Skin epidermis (tissue), 12 donors: Measurements from ENCODE around the gene ACMSD.
"Not testable (repeated sequence)": the region's sequence is repeated elsewhere in the genome, so short reads cannot be mapped to it uniquely, and the experiment has no call there.

Experiments
- H3K27ac ChIP-seq, 21 experiments: fragments of 200-600 bp; sonication (generic) in 11 of 21; one replicate each; pipeline ENCODE4 v1.5.0; 2020; ENCODE audit warnings: mild to moderate bottlenecking in 3 of 21, inconsistent platforms in 2 of 21, moderate library complexity in 2 of 21
- H3K4me3 ChIP-seq, 7 experiments: fragments of 200-600 bp; sonication (generic) in 2 of 7; one replicate each; pipeline ENCODE4 v1.5.0; 2020; ENCODE audit warnings: inconsistent platforms in 2 of 7, mild to moderate bottlenecking in 2 of 7, moderate library complexity in 1 of 7

Gene ACMSD

DNA sequence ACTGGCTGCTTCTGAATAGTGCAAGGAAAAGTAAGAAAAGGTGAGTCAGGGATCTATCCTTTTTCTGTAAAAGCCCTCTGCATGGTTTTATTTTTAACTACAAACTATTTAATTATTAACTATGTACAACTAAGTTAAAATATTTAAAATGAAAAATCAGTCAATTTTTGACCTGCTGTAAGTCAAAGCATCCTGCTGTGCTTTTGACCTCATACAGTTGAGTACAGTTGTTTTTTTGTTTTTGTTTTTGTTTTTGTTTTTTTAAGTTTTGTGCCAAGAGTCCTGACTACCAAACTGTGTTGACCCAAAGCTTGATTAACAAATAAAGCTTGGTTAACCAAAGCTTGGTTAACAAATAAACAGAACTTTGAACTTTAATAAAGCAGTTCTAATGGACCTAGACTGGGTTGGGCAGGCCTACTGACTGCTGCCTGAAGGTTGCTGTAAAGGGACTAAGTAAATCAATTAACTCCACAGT is at the start of gene ACMSD:
ACMSD (plus strand) TSS at position 474 of the 478 bp plus-strand sequence. CDS start 67 bp downstream, outside the sequence.
- H3K27ac ChIP-seq: peak within 1 kb of the TSS in 1 of 21 experiments; percentile 25
- no peak within 1 kb of the TSS for H3K4me3 ChIP-seq

DNA sequence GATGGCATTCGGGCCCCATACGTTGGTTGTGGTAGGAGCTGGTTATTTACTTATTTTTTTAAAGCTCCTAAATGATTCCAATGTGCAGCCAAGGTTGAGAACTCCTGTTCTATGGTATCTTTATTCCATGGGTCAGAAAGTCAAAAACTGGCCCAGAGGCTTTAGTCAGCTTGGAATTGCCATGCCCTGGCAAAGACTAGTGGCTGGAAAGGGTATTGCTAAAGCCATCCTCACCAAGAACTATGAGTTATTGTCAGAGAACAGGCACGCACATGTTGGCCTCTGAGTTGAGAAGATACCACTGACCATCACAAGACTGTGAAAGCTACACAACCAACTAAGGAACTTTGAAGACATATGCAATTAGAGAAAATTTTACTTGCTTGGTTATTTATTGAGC is 47.9 kb upstream of the ACMSD start:
- Histone ChIP-seq H3K27ac (no peak overlapping the region), H3K4me3 (no peak overlapping the region)

DNA sequence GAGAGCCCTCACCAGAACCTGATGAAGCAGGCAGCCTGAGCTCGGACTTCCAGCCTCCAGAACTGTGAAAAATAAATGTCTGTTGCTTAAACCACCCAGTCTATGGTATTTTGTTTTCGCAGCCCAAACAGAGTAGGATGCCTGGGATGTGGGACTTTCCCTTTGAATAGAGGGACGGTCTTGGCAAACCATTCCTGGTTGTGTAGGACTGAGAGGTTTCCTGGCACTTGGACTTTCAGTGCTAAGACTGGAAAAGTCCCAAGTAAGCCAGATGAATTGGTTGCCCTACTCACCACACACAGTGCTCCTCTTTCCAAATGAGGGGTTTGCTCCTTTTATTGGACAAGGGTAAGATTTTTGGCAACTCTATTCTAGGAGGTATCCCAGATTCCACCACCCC is 46.8 kb upstream of the ACMSD start:
- Histone ChIP-seq H3K4me3 (no peak overlapping the region), H3K27ac (no peak overlapping the region)

DNA sequence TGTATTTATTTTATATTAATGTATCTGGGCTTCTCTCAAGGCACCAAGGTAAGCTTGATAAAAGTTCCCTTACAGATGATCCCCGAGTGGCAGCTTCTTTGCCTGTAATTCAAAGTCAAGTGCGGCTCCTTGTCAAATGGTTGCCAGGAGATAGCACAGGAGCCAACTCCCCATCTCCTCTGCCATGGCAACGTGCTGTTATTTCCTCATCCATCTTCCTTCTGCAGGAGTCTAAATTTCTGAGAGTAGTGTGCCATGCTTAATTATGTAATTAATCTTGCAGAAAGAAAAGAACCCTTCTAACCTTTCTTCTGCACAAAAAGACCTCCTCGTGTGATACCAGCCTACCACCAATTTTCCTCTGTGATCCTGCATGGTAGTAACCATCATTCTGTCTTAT is 46.2 kb upstream of the ACMSD start:
- Histone ChIP-seq H3K27ac (no peak overlapping the region), H3K4me3 (no peak overlapping the region)

DNA sequence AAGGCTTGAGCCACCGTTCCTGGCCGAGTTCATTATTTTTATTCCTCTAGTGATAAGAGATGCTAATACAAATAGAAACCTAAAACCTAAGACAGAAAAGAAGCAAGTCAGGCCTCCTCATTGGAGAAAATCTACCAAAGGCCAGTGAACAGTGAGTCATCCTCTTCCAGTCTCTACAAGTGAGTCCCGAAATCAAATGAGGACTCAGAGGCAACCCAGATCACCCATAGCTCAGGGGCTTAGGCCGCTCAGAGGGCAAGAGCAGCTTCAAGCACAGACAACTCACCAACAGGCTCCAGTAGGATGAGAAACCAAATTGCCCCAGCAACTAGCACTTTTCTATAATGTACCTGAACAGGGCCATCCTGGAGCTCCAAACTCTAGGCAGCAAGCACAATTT is 42.7 kb upstream of the ACMSD start:
- Histone ChIP-seq H3K4me3 (no peak overlapping the region), H3K27ac (no peak overlapping the region)

DNA sequence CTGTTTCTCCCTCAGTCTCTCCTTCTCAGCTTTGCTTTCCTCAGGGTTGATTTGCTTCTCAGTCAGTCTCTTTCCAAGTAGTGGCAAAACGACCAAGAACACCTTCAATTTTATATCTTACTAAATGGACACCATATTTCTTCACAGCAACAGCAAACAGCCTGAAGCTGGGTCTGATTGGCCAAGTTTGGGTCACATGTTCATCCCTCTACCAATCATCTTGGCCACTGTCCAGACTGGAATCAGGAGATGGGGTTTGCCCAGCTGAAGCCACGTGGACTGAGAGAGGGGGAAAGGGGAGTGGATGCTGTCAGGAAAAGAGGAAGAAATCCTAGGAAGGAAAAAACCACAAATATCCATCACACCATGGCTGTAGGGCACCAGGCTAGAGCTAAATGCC is 42.0 kb upstream of the ACMSD start:
- no peak overlapping the region for H3K4me3 ChIP-seq
- H3K27ac ChIP-seq: no peak overlapping the region

DNA sequence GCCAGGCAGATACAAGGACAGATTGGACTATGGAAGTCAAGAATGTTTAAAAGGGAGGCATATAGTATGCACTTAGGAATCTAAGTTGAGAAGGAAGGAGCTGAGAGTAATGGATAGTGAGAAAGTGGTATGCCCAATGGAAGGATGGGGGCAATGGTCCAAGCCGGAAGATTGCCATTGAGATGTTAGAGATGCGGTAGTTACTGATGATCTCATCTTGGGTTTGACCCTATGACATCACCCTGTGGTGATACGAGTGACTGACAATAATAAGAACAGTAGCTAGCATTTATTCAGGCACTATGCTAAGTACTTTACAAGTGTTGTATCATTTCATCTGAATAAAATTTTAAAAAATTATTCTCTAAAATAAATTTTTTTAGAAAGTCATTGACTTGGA is 38.5 kb upstream of the ACMSD start:
- H3K4me3 ChIP-seq: no peak overlapping the region
- H3K27ac ChIP-seq: no peak overlapping the region

DNA sequence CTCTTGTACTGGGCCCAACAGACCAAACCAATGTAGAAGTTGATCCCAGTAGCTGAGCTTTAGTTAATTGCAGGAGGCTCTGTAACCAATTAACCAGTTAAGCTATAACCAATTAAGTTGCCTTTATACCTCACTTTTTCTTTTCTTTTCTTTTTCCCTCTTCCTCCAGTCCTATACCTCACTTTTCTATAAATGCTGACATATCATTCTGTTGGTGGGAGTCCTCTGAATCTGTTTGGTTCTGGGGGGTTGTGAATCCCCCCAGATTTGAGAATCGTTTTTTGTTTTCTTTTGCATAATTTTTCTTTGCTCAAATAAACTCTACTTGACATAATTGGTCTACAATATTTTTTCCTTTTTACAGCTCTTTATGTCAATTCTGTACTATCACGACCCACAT is 38.1 kb upstream of the ACMSD start:
- Histone ChIP-seq H3K27ac (no peak overlapping the region), H3K4me3 (no peak overlapping the region)

DNA sequence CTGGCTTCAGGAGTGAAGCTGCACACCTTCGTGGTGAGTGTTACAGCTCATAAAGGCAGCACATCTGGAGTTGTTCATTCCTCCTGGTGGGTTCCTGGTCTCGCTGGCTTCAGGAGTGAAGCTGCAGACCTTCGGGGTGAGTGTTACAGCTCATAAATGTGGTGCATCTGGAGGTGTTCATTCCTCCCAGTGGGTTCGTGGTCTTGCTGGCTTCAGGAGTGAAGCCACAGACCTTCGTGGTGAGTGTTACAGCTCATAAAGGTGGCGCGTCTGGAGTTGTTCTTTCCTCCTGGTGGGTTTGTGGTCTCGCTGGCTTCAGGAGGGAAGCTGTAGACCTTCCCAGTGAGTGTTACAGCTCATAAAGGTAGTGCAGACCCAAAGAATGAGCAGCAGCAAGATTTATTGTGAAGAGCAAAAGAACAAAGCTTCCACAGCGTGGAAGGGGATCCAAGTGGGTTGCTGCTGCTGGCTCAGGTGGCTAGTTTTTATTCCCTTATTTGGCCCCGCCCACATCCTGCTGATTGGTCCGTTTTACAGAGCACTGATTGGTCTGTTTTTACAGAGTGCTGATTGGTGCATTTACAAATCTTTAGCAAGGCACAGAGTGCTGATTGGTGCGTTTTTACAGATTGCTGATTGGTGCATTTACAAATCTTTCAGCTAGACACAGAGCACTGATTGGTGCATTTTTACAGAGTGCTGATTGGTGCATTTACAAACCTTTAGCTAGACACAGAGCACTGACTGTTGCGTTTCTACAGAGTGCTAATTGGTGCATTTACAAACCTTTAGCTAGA is 34.6 kb upstream of the ACMSD start:
- not testable (repeated sequence) for H3K4me3 ChIP-seq, H3K27ac ChIP-seq

DNA sequence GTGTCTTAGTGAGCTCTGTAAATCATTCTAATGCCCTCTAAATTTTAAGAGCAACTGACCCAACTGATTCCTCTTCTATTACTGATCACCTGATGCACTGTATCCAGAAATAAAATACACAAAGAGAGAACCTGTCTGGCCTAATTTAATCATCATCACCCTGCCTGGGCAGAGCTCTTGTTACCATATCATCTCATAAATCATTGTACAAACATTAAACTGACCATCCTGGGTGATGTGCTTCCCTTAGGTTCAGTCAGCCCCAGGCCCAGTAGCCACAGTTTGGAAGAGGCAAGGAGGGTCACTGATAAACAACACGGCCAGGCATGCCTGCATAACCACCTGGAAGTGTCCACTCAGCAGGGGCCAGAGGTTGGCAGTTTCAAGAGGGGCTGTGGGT is 22.7 kb upstream of the ACMSD start:
- no peak overlapping the region for H3K27ac ChIP-seq
- H3K4me3 ChIP-seq: no peak overlapping the region

DNA sequence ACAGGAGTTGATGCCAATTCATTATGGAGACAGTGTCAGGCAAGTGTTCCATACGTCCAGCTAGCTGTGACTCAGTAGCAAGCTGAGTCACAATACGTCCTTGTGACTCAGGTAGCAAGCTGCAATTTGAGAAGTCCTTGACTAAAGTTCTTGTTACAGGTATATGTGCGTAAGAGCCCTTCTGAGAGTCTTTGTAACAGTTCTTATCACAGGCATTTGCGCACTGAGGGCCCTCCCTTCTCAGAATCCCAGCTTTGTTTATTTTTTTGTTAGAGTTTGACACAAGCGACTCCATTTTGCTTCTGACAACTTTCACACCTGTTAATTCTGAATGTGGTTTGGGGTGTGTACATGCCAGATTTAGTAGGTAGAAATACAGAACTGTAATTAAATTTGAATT is 20.1 kb upstream of the ACMSD start:
- Histone ChIP-seq H3K4me3 (no peak overlapping the region), H3K27ac (no peak overlapping the region)

DNA sequence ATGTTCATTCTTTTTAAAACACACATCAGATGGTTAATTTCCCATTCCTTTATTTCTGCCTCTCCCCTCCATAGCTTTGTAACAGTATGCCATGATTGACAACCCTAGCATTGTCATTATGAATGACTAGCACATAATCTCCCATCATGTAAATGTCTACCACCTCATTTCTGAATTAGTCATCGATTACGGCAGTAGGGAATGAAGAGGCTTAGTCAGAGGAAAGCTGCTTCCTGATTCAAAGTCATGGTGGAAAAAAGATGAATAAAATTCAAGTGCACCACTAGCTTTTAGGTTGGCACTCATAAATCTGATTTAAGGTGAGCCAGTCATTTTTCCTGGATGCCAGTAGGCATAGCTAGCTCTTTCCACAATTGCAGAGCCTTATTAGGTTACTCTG is 19.1 kb upstream of the ACMSD start:
- Histone ChIP-seq H3K4me3 (no peak overlapping the region), H3K27ac (no peak overlapping the region)

DNA sequence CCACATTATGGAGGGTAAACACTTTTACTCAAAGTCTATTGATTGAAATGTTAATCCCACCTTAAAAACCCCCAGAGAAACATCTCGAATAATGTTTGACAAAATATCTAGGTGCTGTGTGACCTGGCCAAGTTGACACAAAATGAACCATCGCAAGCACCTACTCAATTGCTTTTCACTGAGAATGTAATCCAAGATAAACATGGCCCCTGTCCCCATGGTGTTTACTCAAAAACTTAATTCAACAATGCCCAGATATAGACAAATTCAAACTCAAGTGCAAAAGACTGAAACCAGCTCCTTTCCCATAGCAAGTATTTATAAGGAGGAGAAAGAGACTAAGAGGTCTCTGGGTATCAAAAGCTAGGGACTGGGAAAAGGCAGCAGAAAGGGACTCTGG is 15.0 kb upstream of the ACMSD start:
- no peak overlapping the region for H3K27ac ChIP-seq
- no peak overlapping the region for H3K4me3 ChIP-seq

DNA sequence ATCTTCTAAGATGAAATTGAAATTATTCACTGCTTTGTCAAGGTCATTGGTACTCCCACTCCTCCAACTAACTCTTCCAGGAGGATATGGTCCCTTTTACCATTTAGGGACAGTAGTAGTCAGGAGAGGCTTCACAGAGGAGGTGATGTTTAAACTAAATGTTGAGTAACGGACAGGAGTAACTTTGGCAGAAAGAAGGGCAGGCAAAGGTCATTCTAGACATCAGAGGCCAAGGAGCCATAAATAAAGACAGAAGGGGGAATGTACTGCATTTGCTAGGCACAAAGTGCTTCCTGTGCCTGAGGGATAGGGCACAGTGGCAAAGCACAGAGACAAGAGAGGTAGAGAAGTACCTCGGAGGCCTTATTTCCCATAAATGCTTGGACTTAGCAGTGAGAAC is 14.6 kb upstream of the ACMSD start:
- H3K27ac ChIP-seq: no peak overlapping the region

DNA sequence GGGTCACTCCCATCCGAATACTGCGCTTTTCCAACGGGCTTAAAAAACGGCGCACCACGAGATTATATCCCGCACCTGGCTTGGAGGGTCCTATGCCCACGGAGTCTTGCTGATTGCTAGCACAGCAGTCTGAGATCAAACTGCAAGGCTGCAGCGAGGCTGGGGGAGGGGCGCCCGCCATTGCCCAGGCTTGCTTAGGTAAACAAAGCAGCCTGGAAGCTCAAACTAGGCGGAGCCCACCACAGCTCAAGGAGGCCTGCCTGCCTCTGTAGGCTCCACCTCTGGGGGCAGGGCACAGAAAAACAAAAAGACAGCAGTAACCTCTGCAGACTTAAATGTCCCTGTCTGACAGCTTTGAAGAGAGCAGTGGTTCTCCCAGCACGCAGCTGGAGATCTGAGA is 12.7 kb upstream of the ACMSD start:
- not testable (repeated sequence) for H3K4me3 ChIP-seq, H3K27ac ChIP-seq

More for the DNA sequence above, 14.6 kb upstream of the ACMSD start:
- no peak overlapping the region for H3K4me3 ChIP-seq

DNA sequence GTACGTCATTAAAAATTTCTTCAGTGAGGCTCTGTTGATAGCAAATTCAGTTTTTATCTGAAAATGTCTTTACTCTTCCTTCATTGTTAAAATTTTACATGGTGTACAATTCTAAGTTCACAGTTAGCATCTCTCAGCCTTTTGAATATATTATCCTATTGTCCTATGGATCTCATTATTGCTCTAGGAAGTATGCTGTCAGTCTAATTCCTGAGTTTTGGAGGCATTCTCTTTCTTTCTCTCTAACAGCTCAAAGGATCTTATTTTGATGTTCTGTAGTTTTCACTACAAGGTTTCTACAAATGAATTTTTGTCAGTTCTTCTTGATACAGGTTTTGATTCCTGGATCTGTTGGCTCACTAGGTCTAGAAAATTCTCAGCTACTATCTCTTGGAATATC is 2.9 kb upstream of the ACMSD start:
- no peak overlapping the region for H3K4me3 ChIP-seq
- no peak overlapping the region for H3K27ac ChIP-seq

DNA sequence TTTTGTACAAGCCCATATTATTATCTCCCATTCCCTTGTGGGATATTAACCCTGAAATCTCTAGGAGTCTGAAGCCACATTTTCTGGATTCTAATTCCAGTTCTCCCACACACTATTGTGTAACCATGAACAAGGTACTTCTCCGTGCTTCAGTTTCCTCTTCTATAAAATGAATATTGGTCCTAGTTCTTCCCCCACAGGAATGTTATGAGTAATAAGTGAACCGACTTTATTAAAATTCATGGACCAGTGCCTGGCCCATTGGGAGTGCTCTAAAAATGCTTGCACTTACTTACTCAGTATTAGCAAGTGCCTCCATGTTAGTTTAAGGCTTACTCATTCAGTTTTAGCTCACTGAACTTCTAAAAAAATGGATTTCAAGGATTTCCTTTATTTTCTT is 1.4 kb upstream of the ACMSD start:
- H3K27ac ChIP-seq: peak overlapping the region in 1 of 21 experiments; percentile 39

DNA sequence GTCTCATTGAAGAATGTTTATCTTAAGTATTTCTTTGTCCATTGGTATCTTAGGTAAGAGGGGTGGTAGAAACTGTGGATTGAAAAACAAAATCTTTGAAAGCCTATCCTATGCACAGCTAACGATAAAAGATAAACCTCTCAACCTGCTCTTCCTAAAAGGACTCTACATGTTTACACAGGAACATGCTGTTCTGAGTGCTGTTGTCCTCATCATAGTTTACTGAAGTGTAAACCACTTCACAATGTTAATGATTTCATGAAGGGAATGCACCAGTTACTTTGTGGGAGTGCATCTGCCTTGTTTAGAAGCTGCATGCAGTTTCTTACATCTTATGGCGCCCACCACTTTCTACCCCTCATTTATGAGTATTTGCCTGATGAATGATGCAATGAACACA is 1.2 kb downstream of the ACMSD start:
- Histone ChIP-seq H3K4me3 (no peak overlapping the region), H3K27ac (no peak overlapping the region)

More for the DNA sequence above, 1.4 kb upstream of the ACMSD start:
- H3K4me3 ChIP-seq: no peak overlapping the region

DNA sequence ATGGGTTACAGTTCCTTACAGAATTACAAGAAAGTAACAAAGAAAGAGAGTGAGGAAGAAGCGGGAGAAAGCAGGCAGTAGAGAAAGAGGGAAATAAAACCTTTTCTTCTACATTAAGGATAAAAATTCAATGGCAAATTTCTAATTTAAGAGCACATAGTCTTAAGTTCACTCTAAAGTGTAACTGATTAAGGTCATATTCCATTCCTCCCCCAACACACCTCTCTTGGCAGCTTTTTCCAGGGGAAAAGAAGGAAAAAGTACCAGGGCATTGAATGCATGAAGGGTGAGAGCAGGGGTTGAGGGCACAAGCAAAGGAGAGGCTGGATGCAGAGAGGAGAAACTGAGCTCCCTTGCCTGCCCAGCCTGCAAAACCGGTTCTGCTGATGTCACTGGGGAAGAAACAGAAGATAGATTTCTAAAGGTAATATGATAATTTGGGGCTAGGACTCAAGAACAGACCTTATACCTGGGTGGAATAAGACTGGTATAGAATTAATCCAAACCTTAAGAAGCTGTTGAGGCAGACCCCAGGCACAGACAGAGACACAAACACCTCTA is 4.6 kb downstream of the ACMSD start:
- H3K4me3 ChIP-seq: no peak overlapping the region
- H3K27ac ChIP-seq: peak overlapping the region in 1 of 21 experiments; percentile 12

DNA sequence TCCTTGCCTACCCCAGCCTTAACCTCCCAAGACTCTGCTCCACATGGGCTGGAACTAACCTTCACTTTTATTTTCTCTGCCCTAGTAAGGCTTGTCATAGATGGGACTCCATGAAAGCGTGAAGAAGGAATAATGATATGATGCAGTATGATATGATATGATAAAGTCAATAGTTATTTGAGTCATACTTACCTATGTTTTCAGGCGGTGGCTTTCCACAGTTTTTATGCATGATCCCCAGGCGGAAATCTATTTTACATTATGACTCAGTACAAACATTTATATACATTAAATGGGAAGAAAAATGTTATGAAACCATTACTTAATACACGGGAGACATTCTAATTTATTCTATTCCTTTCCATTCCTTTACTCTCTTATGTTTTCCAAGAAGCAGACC is 5.6 kb downstream of the ACMSD start:
- H3K4me3 ChIP-seq: no peak overlapping the region
- no peak overlapping the region for H3K27ac ChIP-seq

DNA sequence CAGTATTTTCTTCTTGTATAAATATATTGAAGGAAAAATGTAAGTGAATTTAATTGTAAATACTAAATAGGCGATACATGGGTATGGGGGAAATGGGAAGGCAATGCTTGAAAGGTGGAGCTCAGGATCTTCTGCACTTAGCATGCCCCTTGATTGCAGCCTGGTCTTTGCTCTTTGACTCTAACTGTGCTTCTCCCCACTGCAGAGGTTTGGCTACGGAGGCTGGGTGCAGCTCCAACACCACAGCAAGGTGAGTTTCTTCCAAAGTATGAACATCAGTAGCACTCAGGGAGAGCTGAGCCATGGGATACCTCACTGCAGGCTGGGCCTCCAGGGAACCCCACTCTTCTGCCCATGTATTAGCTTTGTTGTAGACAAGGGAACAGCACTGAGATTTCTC is 6.6 kb downstream of the ACMSD start:
- H3K4me3 ChIP-seq: no peak overlapping the region
- no peak overlapping the region for H3K27ac ChIP-seq

DNA sequence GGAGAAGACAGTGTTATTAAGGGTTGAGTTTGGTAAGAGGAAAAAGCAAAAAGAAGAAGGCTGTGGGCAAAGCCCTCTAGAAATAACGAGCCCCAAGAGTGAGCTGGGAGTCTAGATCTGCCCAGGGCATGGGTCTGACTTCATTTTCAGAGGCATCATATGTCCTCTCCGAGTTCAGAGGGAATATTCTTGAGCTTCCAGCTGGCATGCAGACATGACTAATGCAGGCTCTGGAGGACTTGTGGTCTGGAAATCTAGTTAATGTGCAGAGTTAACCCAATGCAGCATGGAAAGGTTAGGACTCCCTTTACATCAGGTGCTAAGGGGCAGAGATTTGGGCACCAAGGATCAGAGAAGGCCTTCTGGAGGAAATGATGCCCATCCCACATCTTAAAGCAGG is 7.3 kb downstream of the ACMSD start:
- Histone ChIP-seq H3K4me3 (no peak overlapping the region), H3K27ac (no peak overlapping the region)
